CD4-positive, alpha-beta T cell (primary cell): ENCODE measurements around the gene BMP4. TPM values are rescaled to one million over a fixed set of nuclear protein-coding genes. Genes with fewer than 3 reads are reported as not detected.

Experiments used
- ATAC-seq: fragments of 200-7000 bp; cut with Tn5 transposase; one replicate; pipeline ENCODE4 v1.10.0; 2022; ENCODE audit warnings: mild to moderate bottlenecking; ENCODE audit not compliant: poor library complexity
- CTCF ChIA-PET: fragments of 350-600 bp; sonication (Branson Sonifier 250); formaldehyde crosslinking; loops from one replicate; lab custom pipeline; 2021; ENCODE audit warnings: antibody characterized with exemption, inconsistent platforms; lab: Charles Lee
- POLR2A ChIA-PET: fragments of 350-600 bp; sonication (Branson Sonifier 250); formaldehyde crosslinking; loops from one replicate; lab custom pipeline; 2021; ENCODE audit warnings: antibody characterized with exemption, inconsistent platforms; lab: Charles Lee
- DNase-seq, 14 experiments: peaks; one replicate each; pipeline ENCODE4 v3.0.0-alpha.2; 2013 to 2020; ENCODE audit warnings: mixed read lengths in 2 of 14
- H3K27ac ChIP-seq, 2 donors: one replicate each; pipeline versions ENCODE4 v1.5.1 to v1.7.0; 2013; ENCODE audit warnings: low read length in 2 of 2, low read depth in 1 of 2, mild to moderate bottlenecking in 1 of 2
- H3K27me3 ChIP-seq, 2 experiments: 1 replicate in 1 of 2; 2 replicates in 1 of 2; pipeline versions ENCODE4 v1.6.1 to v1.7.0; 2013; ENCODE audit warnings: low read length in 2 of 2, control low read depth in 1 of 2, mild to moderate bottlenecking in 1 of 2, moderate library complexity in 1 of 2; ENCODE audit not compliant: insufficient read depth in 2 of 2, control insufficient read depth in 1 of 2
- H3K36me3 ChIP-seq: one replicate; pipeline ENCODE4 v1.6.1; 2013; ENCODE audit warnings: low read length, control low read depth; ENCODE audit not compliant: insufficient read depth
- H3K4me1 ChIP-seq: one replicate; pipeline ENCODE4 v1.6.1; 2013; ENCODE audit warnings: low read length, control low read depth; ENCODE audit not compliant: insufficient read depth
- H3K4me3 ChIP-seq: one replicate; pipeline ENCODE4 v1.5.1; 2013; ENCODE audit warnings: mild to moderate bottlenecking, low read length, moderate library complexity
- H3K9me3 ChIP-seq, 2 experiments: 1 replicate in 1 of 2; 2 replicates in 1 of 2; pipeline versions ENCODE4 v1.6.1 to v1.7.0; 2013; ENCODE audit warnings: low read length in 2 of 2, mild to moderate bottlenecking in 2 of 2, control low read depth in 1 of 2, moderate library complexity in 1 of 2; ENCODE audit not compliant: control insufficient read depth in 1 of 2, insufficient read depth in 1 of 2
- H3K27ac Mint-ChIP-seq: one replicate; pipeline ENCODE4 v1.8.0; 2020; ENCODE audit warnings: mixed read lengths
- H3K27me3 Mint-ChIP-seq: one replicate; pipeline ENCODE4 v1.8.0; 2021; ENCODE audit warnings: mixed read lengths
- H3K36me3 Mint-ChIP-seq: one replicate; pipeline ENCODE4 v1.8.0; 2021; ENCODE audit warnings: low read depth, mixed read lengths
- H3K4me1 Mint-ChIP-seq: one replicate; pipeline ENCODE4 v1.8.0; 2021; ENCODE audit warnings: low read depth, mixed read lengths
- H3K4me3 Mint-ChIP-seq: one replicate; pipeline ENCODE4 v1.8.0; 2020; ENCODE audit warnings: mild to moderate bottlenecking, mixed read lengths
- H3K9me3 Mint-ChIP-seq: one replicate; pipeline ENCODE4 v1.8.0; 2020; ENCODE audit warnings: mixed read lengths
- intact Hi-C, 2 experiments: fragments of 100-400 bp; cut with DNase I in 1 of 2; cut with micrococcal nuclease in 1 of 2; formaldehyde crosslinking; loops; one replicate each; pipeline versions ENCODE4 v1.15.1 to v1.9.0; 2023 to 2025; cut with DNase I, micrococcal nuclease
- total RNA-seq, 174 experiments: library from RNA in 2 of 174; stranded (reverse) in 2 of 174; gene quantifications; one replicate each; pipeline ENCODE4 v1.2.3 and lab custom pipeline; 2021 to 2026
- TF ChIP-seq, protein P1 (sequence below): fragments of 200-600 bp; IDR thresholded peaks from one replicate; pipeline ENCODE4 v1.8.0; 2022; ENCODE audit warnings: antibody characterized with exemption, mild to moderate bottlenecking

The BMP4 gene
- total RNA-seq, 2 experiments from 2014 or later, result not detected

DNA sequence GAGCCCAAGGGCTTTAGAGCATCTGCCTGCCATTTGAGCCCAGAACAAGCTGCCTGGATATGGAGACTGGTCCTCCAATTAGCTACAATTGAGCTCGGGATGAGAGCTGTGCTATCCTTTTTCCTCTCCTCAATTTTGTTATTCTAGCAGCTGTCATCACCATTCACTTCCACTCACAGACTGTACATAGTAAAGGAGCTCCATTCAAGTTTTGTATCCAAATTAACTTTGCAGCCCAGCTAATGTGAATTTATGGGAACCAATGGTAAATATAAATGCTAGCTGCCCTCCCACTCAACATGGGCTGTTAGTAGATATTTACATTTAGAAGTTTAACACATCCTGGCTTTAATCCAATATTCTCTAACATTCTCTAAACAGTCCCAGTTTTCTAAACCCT, 44.6 kb downstream of the BMP4 start:
- DNase-seq (no peak), ATAC-seq (no peak)
- POLR2A ChIA-PET, result no interaction called here
- CTCF ChIA-PET, result no interaction called here
- H3K27ac Mint-ChIP-seq, result no peak overlapping the region
- no peaks in the 10 kb centered on the region for H3K36me3 Mint-ChIP-seq
- intact Hi-C loops, result no loop called here
- H3K4me1 Mint-ChIP-seq, result no peaks in the 10 kb centered on the region
- Histone ChIP-seq H3K27me3 (no peaks in the 10 kb centered on the region), H3K36me3 (no peaks in the 10 kb centered on the region), H3K9me3 (no peaks in the 10 kb centered on the region), H3K4me1 (no peaks in the 10 kb centered on the region), H3K4me3 (no peak overlapping the region), H3K27ac (no peak overlapping the region)
- peaks cover 8% of the 10 kb centered on the region for H3K9me3 Mint-ChIP-seq
- TF ChIP-seq, protein P1, sequence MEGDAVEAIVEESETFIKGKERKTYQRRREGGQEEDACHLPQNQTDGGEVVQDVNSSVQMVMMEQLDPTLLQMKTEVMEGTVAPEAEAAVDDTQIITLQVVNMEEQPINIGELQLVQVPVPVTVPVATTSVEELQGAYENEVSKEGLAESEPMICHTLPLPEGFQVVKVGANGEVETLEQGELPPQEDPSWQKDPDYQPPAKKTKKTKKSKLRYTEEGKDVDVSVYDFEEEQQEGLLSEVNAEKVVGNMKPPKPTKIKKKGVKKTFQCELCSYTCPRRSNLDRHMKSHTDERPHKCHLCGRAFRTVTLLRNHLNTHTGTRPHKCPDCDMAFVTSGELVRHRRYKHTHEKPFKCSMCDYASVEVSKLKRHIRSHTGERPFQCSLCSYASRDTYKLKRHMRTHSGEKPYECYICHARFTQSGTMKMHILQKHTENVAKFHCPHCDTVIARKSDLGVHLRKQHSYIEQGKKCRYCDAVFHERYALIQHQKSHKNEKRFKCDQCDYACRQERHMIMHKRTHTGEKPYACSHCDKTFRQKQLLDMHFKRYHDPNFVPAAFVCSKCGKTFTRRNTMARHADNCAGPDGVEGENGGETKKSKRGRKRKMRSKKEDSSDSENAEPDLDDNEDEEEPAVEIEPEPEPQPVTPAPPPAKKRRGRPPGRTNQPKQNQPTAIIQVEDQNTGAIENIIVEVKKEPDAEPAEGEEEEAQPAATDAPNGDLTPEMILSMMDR, result no peak
- H3K4me3 Mint-ChIP-seq, result no peak overlapping the region
- peaks cover 7% of the 10 kb centered on the region for H3K27me3 Mint-ChIP-seq

DNA sequence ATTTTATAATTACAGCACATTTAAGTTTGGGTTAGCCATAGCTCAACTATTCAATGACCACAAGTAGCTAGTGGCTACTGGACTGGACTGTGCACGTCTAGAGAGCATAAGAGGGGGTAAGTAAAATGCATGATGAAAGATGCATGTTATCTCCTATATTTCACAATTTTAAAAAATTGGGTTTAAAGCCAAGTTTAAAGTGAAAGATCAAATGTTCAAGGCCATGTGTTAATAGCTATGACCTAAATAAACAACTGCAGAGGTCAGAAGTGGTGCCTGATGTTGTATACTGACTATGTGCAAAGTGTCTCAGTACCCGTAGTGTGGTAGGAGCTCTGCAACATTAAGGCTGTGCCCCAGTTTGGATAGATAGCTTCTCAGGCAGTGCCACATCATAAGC, 48.2 kb downstream of the BMP4 start:
- ChIA-PET CTCF (no interaction called here), POLR2A (no interaction called here)
- Histone ChIP-seq H3K27ac (no peak overlapping the region), H3K36me3 (no peaks in the 10 kb centered on the region), H3K4me1 (no peaks in the 10 kb centered on the region), H3K4me3 (no peak overlapping the region), H3K27me3 (no peaks in the 10 kb centered on the region), H3K9me3 (no peaks in the 10 kb centered on the region)
- Mint-ChIP-seq H3K36me3 (no peaks in the 10 kb centered on the region), H3K4me1 (no peaks in the 10 kb centered on the region), H3K4me3 (no peak overlapping the region), H3K27me3 (no peaks in the 10 kb centered on the region), H3K9me3 (peaks cover 8% of the 10 kb centered on the region), H3K27ac (no peak overlapping the region)
- intact Hi-C loops, result no loop called here
- no peak for DNase-seq
- TF ChIP-seq, protein P1, result no peak
- no peak for ATAC-seq

DNA sequence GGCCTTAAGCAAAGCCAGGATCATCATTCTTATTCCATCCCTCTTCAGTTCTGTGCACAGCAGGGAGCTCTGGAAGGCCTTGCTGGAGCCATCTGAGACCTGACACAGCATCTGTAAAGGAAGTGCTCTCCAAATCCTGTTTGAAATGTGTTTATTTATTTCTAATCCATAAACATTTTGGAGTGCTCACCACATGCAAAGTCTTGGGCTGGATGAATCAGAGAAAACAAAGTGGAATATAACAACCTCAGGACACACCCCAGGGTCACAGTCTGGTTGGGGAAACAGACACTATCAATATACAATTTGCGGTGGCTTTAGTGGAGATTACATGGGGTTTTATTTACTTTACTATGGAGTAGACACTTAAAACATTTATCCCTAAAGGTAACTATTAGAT, 54.3 kb downstream of the BMP4 start:
- no peak for DNase-seq
- Mint-ChIP-seq H3K4me3 (no peak overlapping the region), H3K27me3 (peaks cover 4% of the 10 kb centered on the region), H3K36me3 (no peaks in the 10 kb centered on the region), H3K27ac (no peak overlapping the region), H3K4me1 (no peaks in the 10 kb centered on the region), H3K9me3 (peaks cover 3% of the 10 kb centered on the region)
- no peaks in the 10 kb centered on the region for H3K4me1 ChIP-seq
- ChIA-PET POLR2A (no interaction called here), CTCF (no interaction called here)
- TF ChIP-seq, protein P1, result no peak
- intact Hi-C loops, result no loop called here
- H3K27ac ChIP-seq, result no peak overlapping the region
- H3K9me3 ChIP-seq, result no peaks in the 10 kb centered on the region
- H3K27me3 ChIP-seq, result no peaks in the 10 kb centered on the region
- no peak for ATAC-seq
- no peaks in the 10 kb centered on the region for H3K36me3 ChIP-seq
- H3K4me3 ChIP-seq, result no peak overlapping the region
